Activated CD4-positive, alpha-beta T cell treated with anti-CD3 and anti-CD28 coated beads for 1 hour (primary cell): ENCODE results near the gene CCDC186.
"Not testable (repeated sequence)": the region's sequence is repeated elsewhere in the genome, so short reads cannot be mapped to it uniquely, and the experiment has no call there.

ENCODE experiments used
- DNase-seq: peaks from one replicate; pipeline ENCODE4 v3.0.0-alpha.2; 2020

CCDC186 gene

DNA sequence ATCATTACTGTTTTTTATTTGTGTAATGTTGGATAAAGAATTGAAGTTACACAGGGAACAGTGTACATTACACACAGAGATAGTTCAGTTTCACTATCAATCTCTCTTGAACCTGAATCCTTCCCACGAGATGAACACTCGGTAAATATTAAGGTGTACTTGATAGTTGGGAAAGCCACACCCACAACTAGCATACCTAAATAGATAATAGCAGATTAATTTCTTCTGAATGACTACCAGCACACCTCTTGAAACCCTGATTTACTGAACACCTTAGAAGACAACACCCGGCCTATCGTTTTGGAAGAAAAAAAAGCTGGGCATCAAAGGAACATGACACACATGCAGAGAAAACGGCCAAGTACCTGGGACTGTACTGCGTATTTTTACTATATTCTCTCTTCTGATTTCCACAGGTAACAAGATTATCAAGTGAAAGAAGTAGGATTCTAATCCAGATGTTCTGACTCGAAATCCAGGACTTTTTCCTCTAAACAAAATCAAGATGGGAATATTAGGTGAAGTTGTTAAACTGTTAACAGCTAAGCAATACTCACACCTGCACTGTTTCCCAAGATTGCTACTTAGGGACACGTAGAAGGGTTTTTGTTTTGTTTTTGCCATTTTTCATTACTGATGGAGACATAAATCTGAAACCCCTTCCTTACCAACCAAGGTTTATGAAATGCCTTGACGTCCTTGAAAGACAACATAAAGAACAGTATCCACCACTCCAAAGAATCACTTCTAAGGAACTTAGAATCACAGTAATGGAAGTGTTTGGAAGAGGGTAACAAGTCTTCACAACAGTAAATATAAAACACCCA, 1.0 kb downstream of the CCDC186 start:
- no peak for DNase-seq

DNA sequence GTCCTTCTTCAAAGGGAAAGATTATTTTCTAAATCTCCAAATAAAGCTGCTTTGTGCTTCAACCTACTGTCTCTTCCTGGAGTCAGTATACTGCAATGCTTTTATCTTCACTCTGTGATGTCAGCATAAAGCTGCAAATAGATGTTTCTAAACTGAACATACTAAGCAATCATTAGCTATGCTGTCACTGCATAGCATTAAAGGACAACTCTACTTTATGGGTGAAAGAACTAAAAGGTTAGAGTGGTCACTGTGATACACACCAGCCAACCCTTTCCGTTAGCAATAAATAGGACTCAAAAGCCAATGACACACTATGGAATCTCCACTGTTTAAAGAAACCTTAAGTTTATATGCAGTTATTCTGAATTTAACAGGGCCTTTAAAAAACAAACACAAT, 1.8 kb downstream of the CCDC186 start:
- DNase-seq: no peak

DNA sequence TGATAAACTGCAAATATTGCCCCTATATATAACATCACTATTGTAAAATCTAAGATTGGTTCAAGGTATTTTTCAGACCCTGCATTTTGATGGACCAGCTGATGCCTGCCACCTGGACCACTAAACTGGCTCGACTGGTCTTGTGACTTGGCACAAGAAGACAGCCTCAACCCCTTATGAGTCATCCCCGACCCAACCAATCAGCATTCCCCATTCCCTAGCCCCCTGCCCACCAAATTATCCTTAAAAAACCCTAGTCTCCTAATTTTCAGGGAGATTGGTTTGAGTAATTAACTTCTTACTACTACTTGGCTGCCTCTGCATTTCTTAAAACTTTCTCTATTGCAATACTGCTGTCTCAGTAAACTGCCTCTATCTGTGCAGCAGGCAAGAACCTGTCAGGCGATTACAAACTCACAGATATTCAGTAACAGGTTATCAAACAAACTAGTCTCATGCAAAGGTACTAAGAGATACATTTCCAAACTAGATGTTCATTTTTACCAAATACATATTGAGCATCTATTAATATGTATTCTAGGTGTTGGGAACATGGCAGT, 5.5 kb downstream of the CCDC186 start:
- DNase-seq: no peak

DNA sequence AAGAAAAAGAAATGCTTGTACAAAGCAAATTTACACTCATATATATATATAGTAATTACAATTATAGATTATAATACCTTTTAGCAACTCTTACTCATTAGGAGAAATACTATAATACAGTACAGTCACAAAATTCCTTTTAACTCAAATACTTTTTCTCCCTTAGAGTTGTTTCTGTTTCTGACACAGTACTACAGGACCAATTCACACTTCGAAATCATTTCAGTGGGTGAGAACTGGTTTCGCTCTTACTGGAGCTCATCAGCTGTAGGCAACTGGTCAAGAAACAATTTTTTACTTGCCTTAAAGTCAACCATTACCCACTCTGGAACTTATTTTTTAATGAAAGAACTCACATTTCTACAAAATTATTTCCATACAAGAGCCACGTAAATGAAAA, 6.0 kb downstream of the CCDC186 start:
- no peak for DNase-seq

- no peak for DNase-seq
These were observed 7.5 kb downstream of the CCDC186 start for GRCh38 chr10:114166494-114166893.

DNA sequence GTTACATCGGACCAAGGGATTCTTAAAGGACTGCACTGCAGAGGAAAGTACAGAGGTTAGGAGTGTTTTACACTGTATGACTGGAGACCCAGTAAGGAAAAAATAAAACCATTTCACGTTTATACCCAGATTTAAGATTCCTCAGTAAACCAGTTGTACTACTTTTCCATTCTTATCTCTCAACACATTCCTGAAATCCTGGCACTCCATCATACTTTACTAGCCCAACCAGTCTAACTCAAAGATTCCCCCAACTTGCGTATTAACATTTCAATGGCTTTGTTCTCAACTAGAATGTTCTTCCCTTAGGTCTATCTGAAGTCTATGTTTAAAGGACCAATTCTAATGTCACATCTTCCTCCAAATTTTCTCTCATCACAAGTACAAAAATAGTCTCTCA, 8.0 kb downstream of the CCDC186 start:
- DNase-seq: no peak

DNA sequence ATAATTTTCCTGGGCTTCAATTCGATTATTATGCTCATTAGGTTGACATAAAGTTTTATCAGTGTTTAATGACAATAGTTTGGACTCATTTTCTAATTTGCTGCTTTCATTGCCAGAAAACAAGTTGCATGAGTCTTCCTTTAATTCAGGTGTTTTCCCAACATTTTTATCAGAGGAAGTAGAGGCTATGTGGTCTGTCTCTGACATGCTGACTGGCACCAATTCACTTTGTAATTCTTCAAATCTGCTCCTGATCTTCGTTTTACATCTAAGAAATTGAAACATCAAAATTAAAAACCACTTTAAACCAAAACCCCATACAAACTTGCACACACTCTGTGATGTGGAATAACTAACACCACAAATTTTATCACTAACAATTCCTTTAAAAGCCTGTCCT, 10.9 kb downstream of the CCDC186 start:
- DNase-seq: no peak

GRCh38 chr10:114157912-114158311, 16.1 kb downstream of the CCDC186 start:
- no peak for DNase-seq

GRCh38 chr10:114151892-114152291, 22.1 kb downstream of the CCDC186 start:
- no peak for DNase-seq

DNA sequence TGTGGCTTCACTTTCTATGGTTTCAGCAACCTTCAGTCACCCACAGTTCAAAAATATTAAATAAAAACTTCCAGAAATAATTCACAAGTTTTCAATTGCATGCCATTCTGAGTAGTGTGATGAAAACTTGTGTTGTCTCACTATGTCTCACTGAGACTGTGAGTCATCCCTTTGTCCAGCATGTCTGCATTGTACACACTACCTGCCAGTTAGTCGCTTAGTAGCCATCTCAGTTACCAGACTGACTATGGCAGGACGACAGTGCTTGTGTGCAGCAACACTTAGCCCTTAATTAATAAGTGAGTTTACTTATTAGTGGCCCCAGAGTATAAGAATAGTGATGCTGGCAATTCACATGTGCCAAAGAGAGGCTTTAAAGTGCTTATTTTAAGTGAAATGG, 22.5 kb downstream of the CCDC186 start:
- no peak for DNase-seq

DNA sequence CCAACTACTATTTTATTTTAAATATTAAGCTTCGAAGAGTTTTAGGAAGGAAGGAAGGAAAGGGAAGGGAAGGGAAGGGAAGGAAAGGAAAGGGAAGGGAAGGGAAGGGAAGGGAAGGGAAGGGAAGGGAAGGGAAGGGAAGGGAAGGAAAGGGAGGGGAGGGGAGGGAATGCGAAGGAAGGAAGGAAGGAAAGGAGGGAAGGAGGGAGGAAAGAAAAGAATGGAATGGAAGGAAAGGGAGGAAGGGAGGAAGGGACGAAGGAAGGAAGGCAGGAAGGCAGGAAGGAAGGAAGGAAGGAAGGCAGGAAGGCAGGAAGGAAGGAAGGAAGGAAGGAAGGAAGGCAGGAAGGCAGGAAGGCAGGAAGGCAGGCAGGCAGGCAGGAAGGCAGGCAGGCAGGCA, 24.5 kb downstream of the CCDC186 start:
- not testable (repeated sequence) for DNase-seq

- DNase-seq: no peak
These were observed 30.8 kb downstream of the CCDC186 start for GRCh38 chr10:114143160-114143559.

DNA sequence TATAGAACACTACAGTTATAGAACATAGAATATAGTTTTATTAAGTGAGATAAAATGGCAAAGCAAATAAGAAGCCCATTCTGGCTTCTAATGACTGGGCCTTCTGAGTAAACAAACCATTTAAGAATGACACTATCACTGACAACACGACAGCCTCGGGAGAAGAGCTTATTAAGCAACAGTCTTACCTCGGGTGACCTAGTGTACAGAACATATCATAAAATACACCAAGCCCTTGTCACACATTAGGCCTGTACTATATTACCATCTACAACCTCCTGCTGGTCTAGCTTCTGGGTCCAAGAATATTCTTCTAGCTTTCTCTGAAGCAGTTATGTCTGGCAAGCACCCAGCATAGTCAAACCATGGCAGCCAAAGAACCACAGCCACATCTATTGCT, 32.0 kb downstream of the CCDC186 start:
- no peak for DNase-seq

DNA sequence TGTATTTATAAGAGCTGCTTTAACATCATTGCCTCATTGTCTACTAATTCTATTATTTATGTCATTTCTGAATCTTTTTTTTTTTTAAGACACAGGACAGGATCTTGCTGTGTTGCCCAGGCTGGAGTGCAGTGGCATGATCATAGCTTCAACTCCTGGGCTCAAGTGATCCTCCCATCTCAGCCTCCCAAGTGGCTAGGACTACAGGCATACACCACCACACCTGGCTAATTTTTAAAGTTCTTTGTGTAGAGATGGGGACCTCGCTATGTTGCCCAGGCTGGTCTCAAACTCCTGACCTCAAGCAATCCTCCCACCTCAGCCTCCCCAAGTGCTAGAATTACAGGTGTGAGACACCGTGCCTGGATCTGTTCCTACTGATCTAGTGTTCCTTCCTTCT, 33.2 kb downstream of the CCDC186 start:
- DNase-seq: not testable (repeated sequence)

DNA sequence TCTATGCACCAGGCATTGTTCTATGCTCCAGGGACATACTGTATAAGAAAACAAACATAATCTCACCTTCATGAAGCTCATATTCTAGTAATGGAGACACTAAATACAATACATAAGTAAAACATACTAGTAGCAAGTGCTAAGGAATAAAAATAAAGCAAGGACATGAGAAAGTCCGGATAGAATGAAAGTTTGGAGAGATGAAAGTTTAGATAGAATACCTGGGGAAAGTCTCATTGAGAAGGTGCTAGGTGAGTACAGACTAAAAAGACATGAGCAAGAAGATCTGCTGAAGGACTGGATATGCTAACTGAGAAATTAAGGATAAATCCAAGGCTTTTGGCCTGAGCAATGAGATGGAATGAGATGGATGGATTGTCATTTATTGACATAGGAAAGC, 34.0 kb downstream of the CCDC186 start:
- no peak for DNase-seq

- no peak for DNase-seq
These were observed 35.4 kb downstream of the CCDC186 start for GRCh38 chr10:114138581-114138980.

- DNase-seq: no peak
These were observed 38.5 kb downstream of the CCDC186 start for GRCh38 chr10:114135476-114135875.

DNA sequence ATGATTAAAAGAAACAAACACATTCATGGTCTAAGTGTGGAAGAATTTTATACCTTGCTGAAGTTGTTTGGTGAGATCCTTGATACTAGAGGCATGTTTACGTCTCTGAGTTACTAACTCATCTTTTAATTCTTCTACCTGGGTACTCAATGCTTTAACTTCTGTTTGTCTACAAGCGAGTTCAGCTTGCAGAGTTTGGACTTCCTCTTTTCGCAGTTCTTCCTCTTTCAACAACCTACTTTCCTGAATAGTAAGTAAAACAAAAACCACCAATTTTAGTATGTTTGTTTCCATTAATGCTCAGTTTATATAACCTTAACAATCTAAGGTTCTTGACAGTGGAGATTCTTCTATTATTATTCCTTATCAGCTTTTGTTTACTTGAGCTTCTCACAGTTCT, 42.9 kb downstream of the CCDC186 start:
- no peak for DNase-seq

DNA sequence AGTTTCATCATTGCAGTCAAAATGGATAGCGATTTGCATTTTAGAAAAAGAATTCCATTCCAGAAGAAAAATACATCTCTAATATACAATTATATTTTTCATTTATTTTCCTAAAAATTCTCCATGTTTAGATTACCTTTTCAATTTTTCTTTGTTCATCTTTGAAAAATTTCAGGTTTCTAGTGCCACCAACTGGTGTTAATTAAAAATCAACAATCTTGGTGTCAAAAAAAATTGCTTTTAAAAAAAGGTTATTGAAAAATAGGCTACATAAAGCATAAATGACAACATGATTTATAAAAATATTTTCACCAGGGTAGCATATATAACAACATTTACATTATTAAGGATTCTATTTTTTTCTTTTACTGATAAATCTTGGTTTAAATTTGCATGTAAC, 53.0 kb downstream of the CCDC186 start:
- no peak for DNase-seq

DNA sequence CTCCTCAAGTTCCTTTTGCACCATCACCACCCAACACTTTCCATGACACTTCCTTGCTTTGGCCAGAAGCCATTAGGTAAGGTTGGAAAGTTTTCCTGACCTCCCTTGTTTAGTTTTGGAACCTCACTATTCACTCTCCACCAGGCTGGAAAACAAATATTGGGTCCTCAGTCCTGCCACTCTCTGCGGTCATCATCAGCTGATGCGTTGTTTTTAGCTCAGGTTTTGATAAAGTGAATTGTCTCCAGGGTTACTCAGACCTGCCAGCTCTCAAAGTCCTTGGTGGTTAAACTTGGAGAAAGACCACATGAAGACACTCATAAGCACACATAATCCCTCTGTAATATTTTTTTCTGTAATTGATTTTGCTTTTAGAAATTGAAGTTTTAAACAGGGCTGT, 55.5 kb downstream of the CCDC186 start:
- no peak for DNase-seq

- DNase-seq: no peak
These were observed 56.3 kb downstream of the CCDC186 start for GRCh38 chr10:114117728-114118127.

DNA sequence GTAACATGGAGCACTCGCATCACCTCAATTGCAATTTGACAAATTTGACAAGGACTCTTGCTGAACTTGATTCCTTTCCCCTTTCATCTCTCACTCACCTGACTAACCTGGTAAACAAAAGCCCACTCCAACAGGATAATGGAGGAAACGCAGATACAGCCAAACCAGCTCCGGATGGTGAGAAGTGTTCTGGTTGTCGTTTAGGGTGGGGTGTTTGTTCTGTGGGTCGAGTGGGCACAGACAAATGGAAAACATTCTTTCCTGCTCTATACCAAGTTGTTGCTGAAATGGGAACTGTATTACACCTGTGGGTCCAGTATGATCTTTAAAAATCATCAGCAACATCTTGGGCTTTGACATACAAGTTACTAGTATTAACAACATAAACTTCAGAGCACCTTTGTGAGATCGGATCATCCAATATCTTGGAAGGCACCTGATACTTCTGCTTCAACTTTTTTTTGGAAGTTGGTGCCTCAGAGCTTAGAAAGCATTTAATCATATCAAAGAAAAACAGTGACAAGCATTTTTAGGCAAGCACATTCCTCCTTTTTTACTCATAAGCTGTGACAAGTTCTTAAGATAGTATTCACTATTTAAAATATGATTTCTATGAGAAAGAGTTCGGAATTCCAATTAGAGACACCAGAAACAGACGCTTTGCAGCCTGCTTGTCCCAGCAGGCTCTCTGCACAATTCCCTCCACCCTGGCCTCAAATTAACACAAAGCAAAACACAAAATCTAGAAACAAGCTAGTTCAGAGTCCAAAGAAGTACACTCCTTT, 58.1 kb downstream of the CCDC186 start:
- no peak for DNase-seq

DNA sequence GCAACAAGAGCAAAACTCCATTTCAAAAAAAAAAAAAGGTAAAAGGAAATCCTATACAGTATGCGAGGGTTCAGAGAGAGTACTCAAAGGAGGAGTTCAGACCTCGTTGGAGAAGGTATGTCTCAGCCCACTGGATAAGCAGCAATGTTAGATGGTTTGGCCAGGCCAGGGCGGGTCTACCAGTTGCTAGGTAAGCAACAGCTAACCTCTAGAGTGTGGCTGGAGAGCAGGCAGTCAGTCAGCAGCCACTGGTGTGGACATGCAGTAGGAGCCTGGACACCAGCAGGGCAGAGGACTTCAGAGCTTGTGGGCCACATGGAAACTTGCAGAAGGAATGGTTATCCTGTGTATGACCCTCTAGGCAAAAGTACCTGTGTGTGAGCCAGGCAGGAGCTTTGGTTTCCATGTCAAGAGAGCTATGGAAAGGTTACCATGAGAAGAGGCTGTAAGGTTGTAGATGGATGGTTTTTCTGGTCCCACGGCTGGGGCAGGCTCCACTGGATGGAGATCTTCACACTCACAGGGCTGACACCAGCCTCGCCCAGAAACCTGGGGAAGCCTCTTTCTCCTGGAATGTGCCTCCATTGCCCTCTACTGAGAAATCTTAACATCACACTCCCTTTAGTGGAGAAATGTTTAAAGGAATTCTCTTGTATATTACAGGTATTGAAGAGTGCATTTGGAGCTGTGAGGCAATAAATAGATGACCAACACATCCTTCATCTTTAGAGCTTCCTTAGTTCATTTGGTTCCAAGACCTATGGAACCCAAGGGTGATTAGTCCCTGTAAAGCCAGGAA, 63.6 kb downstream of the CCDC186 start:
- DNase-seq: no peak
